Measurements from ENCODE around the gene TCEAL8.

GRCh38 chrX:103214870-103215424 is 40.0 kb downstream of the TCEAL8 start, which contains the start of gene BEX4:
- TF ChIP-seq EZH2 (IDR thresholded peaks at IDR 0.05; ENCODE audit: low read depth, low read length, severe bottlenecking) (no peak), GABPA (IDR thresholded peaks at IDR 0.05; ENCODE audit: borderline replicate concordance, insufficient read depth, low read length) (no peak), CTCF (IDR thresholded peaks at IDR 0.05; ENCODE audit: control extremely low read depth in 1 of 3, insufficient read depth in 1 of 3, low read depth in 1 of 3, low read length in 3 of 3) (no peak), YY1 (IDR thresholded peaks at IDR 0.05; ENCODE audit: low read depth, low read length) (no peak), POLR2AphosphoS5 (IDR thresholded peaks at IDR 0.05; ENCODE audit: low read depth, low read length) (peak; percentile 95), RFX5 (IDR thresholded peaks at IDR 0.05; ENCODE audit: borderline replicate concordance, low read depth, low read length) (no peak), SP1 (IDR thresholded peaks at IDR 0.05; ENCODE audit: low read depth, low read length) (no peak)

All from H1 (cell line).